ENCODE data around the gene NGEF. TPM values are rescaled to one million over a fixed set of nuclear protein-coding genes. Genes with fewer than 3 reads are reported as not detected.

Gene NGEF
- total RNA-seq, 1 donor from 2014 or later = 2.6 TPM

DNA sequence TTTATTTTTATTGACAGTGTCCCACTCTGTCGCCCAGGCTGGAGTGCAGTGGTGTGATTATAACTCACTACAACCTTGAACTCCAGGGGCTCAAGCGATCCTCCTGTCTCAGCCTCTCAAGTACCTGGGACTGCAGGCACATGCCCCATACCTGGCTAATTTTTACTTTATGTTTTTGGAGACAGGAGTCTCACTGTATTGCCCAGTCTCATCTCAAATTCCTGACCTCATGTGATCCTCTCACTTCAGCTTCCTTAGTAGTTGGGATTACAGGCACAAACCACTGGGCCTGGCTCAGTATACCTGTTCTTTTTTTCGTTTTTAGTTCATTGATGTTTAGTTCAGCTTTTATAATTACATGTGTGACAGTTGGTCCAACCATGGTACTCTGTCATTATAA, 183.1 kb downstream of the NGEF start:
- Histone ChIP-seq H3K27me3 (ENCODE audit: control insufficient read depth in 3 of 3, insufficient read depth in 3 of 3, low read length in 3 of 3) (no peaks in the 10 kb centered on the region), H3K4me3 (ENCODE audit: low read length in 3 of 3) (no peak overlapping the region), H3K9ac (ENCODE audit: low read depth in 1 of 3, low read length in 3 of 3) (no peak overlapping the region), H3K27ac (ENCODE audit: low read depth, low read length) (no peak overlapping the region), H3K4me1 (ENCODE audit: control insufficient read depth in 3 of 3, insufficient read depth in 3 of 3, low read length in 3 of 3) (no peaks in the 10 kb centered on the region), H3K9me3 (ENCODE audit: control insufficient read depth in 3 of 3, low read length in 3 of 3) (no peaks in the 10 kb centered on the region), H3K36me3 (ENCODE audit: control insufficient read depth in 3 of 3, insufficient read depth in 3 of 3, low read length in 3 of 3) (peaks cover 21 to 49% (median 34%) of the 10 kb centered on the region in 3 donors)

Small RNAs within 50 kb of the gene (small RNA-seq; reads per million reads assigned to genes)
- gene RF00019 = not detected

Other genes starting within 250 kb of the NGEF start
- gene KCNJ13, start 236.7 kb downstream of the NGEF start, total RNA-seq = not detected
- under 0.01 TPM for gene SNORC, start 143.0 kb downstream of the NGEF start, total RNA-seq
- not detected for gene NEU2, start 19.4 kb upstream of the NGEF start, total RNA-seq
- 8.4 TPM for gene INPP5D, start 47.1 kb upstream of the NGEF start, total RNA-seq
- 18.3 TPM for gene ATG16L1, start 238.4 kb upstream of the NGEF start, total RNA-seq

Measured in skeletal muscle tissue (tissue), 5 donors.